Measurements from ENCODE around the gene BRSK1.
A peak's percentile ranks its signal among the peaks of the same experiment; 100 is the strongest.

BRSK1 gene

DNA sequence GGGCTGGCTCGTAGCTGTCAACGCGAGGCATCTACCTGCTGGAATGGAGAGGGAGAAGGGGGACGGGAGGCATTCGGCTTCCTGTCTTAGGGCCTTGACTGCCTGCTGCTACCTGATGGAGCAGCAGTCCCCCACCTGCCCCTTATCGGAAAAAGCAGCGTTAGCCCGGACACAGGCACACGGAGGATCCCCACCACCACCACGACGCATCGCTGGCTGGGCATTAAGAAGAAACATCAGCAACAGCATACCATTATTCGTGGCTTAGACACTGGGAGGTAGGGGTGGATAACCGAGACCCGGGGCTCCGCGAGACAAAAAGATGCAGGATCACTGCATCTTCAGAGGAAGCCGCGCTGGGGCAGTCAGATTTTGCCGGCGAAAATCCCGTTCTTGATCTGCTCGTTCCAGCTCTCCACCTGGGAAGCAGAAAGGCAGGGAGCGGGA lies 69.6 kb downstream of the BRSK1 start:
- DNase-seq (ENCODE audit: low spot score), result no peak

DNA sequence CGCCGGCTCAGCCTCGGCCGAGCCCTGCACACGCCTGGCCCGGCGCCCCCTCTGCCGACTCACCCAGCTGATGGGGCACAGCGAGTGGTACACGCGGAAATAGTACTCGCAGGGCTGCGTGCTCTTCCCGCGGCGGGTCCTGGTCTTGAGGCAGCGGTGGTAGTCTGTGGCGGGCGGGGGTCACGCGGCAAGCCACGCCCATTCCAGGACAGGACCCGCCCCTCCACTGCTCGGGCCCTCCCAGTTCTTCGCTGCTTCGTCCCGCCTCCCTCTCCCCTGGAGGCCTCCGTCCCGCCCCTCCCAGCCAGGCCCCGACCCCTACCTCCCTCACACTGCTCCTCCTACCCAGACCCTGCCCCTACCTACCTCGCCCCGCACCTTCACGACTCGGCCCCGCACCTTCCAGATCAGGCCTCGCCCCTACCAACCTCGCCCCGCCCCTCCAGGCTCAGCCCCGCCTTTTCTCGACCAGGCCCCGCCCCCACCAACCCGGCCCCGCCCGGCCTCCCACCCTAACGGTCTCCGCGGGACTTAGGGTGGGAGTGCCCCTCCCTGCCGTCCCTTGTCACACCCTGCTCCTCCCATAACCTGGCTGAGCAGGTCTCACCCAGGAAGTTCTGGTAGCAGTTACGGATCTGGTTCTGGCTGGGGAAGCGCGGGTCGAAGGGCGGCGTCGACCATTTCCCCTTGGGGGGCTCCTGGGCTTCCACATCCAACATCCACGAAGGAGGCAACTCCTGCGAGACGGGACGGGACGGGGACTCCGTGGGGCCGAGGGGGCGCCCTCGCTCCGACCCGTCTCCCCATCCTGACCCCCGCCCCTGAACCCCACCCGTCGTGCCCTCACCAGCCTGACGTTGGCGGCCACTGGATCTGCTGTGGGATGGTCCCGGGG lies 70.3 kb downstream of the BRSK1 start:
- DNase-seq (ENCODE audit: low spot score), result peak; percentile 86

DNA sequence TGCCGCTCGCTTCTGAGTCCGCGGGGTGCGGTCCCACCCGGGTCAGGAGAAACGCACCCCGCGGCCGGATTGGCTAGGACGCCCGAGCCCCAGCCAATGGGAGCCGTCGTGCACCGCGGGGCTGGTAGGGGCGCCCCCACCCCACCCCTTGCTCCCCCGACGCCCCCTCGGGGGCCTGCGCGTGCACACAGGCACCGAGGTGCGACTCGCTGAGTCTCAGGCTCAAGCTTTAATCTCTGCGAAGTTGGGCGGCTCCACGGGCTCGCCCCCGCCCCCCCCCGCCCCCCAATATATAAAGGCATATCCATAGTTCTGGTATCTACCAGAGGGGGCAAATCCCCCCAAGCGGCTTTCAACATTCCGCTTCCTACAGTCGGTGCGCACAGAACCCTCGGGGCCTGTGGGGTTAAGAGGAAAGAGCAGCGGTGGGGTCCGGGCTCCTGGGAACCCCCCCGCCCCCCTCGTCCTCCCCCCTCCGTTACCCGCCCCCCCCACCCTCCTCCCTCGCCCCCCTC lies 71.0 kb downstream of the BRSK1 start, which contains the start of gene COX6B2:
Gene COX6B2 (minus strand): TSS at position 22 of the 515 bp plus-strand sequence. CDS start 198 bp downstream, outside the sequence.
- no peak for DNase-seq (ENCODE audit: low spot score)

DNA sequence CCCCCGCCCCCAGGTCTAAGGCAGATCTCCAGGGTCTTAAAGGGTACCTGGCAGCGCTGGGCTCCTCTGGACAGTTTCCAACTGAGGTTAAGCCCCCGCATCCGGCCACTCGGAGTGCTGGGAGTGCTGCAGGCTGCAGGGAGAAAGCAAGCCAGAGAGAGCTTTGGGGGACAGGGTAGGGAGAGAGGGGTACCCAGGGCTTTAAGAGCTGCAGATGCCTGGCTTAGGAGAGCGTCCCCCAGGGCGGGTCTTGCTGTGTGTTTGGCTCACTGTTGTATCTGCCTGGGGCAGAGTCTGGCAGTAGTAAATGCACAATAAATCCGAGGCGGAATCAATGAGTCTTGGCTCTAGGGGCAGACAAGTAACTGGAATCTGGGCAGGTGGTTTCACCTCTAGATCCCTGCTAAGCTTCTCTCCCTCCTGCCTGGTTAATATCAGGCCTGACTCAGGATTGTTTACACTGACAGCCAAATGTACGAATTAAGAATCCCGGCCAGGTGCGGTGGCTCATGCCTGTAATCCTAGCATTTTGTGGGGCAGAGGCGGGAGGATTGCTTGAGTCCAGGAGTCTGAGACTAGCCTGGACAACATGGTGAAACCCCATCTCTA lies 71.5 kb downstream of the BRSK1 start:
- no peak for DNase-seq (ENCODE audit: low spot score)

DNA sequence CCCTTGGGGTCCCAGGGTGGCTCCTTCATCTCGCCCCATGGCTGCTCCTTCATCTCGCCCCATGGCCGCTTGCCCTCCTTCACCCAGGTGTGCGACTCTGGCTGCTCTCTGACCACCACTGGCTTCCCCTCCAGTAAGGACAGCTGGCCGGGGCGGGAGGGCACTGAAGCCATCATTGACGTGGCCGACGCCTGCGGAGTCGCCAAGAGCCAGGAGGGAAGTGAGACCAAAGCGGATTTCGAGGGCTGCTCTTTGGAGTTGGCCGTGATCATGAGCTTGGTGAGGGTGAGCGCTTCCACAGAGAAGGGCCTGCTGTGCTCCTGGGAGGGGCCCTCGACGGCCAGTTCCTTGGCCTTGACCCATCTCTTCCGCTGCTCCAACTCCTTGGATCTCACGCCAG lies 74.7 kb downstream of the BRSK1 start:
- no peak for DNase-seq (ENCODE audit: low spot score)

DNA sequence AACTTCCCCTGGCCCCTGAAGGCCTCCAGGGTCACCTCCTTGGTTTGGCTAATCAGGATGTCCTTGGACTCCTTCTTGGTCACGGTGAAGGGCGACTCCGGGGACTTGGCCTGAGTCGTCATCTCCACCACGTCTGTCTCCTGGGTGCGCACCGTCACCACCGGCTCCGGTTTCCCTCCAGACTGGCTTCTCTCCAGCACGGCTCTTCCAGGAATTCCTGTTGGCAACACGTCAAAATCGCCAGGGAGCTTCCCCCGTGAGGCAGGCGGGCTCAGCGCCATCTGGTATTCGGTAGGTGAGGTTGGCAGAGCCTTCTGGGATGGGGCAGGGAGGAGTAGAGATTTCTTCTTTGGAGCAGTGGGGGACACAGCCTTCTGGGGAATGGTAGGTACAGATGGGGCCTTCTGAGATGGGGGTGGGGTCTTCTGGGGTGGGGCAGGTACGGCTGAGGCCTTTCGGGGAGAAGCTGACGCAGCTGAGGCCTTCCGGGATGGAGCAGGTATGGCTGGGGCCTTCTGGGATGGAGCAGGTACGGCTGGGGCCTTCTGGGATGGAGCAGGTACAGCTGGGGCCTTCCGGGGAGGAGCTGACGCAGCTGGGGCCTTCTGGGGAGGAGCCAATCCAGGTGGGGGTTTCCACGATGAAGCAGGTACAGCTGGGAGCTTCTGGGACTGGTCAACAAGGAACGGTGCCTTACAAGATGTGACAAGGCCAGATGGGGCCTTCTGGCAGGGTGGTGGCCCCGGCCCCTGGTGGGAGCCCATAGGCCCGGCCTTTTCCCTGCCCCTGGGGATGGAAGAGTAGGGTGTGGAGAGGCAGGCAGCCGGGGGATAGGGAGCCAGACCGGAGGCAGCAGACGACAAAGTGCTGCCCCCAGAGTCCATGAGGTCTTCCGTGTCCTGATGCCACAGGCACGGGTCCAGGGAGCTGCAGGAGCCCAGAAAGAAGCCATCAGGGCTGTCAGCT lies 75.4 kb downstream of the BRSK1 start:
- DNase-seq (ENCODE audit: low spot score), result no peak

DNA sequence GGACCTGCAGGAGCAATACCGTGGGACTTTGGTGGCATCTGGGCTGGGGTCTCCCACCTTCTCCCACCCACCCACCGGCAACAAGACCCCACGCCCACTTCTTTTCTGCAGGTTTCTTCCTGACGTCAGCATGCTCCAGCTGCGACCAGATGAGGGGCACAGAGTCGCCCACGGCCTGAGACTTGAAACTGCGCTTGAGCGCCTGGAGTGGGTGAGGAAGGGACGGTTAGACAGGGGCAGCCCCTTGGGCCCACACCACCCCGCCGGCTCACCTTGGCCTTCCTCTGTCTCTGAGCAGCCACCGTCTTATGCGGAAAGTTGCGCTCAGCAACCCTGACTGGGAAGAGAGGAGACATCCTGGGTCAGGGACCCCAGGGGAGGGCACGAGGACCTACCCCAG lies 77.1 kb downstream of the BRSK1 start:
- DNase-seq (ENCODE audit: low spot score), result no peak

Data from ecto neural progenitor cell (in vitro differentiated cells).